Sigmoid colon (tissue), 7 donors: ENCODE measurements around the gene GON4L. TPM values are rescaled to one million over a fixed set of nuclear protein-coding genes. Genes with fewer than 3 reads are reported as not detected.
"Not testable (repeated sequence)": the region's sequence is repeated elsewhere in the genome, so short reads cannot be mapped to it uniquely, and the experiment has no call there.

ENCODE experiments used
- DNase-seq: peaks from one replicate; pipeline ENCODE4 v3.0.0-alpha.2; 2019
- H3K27ac ChIP-seq, 4 donors: fragments of 200-600 bp; sonication (generic); one replicate each; pipeline ENCODE4 v1.5.1; 2016 to 2019; ENCODE audit warnings: mild to moderate bottlenecking in 1 of 4
- H3K27me3 ChIP-seq, 3 donors: fragments of 200-600 bp; sonication (generic); one replicate each; pipeline ENCODE4 v1.5.1; 2019; ENCODE audit warnings: mild to moderate bottlenecking in 1 of 3
- H3K36me3 ChIP-seq, 4 donors: fragments of 200-600 bp; sonication (generic); one replicate each; pipeline ENCODE4 v1.5.1; 2016 to 2019
- H3K4me1 ChIP-seq, 4 donors: fragments of 200-600 bp; sonication (generic); one replicate each; pipeline ENCODE4 v1.5.1; 2017 to 2019
- H3K4me3 ChIP-seq, 4 donors: fragments of 200-600 bp; sonication (generic); one replicate each; pipeline ENCODE4 v1.5.1; 2017 to 2019; ENCODE audit warnings: mild to moderate bottlenecking in 2 of 4, moderate library complexity in 1 of 4
- H3K9me3 ChIP-seq, 4 donors: fragments of 200-600 bp in 3 of 4; sonication (generic) in 3 of 4; one replicate each; pipeline versions ENCODE4 v1.5.1 to v1.6.1; 2013 to 2019
- EP300 ChIP-seq, 4 donors: sonication (generic); formaldehyde crosslinking; IDR thresholded peaks; one replicate each; pipeline ENCODE4 v1.6.1; 2017; ENCODE audit warnings: antibody characterized with exemption in 4 of 4
- POLR2A ChIP-seq, 2 donors: fragments of 450-650 bp; IDR thresholded peaks; one replicate each; pipeline ENCODE4 v1.6.1; 2016; ENCODE audit warnings: antibody characterized with exemption in 2 of 2, mild to moderate bottlenecking in 2 of 2, moderate library complexity in 2 of 2
- POLR2AphosphoS5 ChIP-seq, 4 donors: sonication (generic); formaldehyde crosslinking; IDR thresholded peaks; one replicate each; pipeline ENCODE4 v1.6.1; 2017; ENCODE audit warnings: antibody characterized with exemption in 4 of 4
- WGBS, 2 donors: extraction: QIAGEN DNeasy Blood & Tissue Kit; methylation state at CpG; one replicate each; pipeline ENCODE4 v1.1.7; 2013; 5-methylcytosine and 5-hydroxymethylcytosine counted together
- intact Hi-C: fragments of 100-400 bp; cut with DNase I; formaldehyde crosslinking; loops from one replicate; pipeline ENCODE4 v1.15.1; 2023
- polyA plus RNA-seq, 3 donors: library from polyadenylated mRNA; stranded (reverse); fragments of 200-250 nt; gene quantifications; one replicate each; pipeline ENCODE4 v1.2.3, GENCODE V29; 2013
- total RNA-seq, 4 donors: library from RNA; depleted of rRNA; stranded (reverse); fragments of >200 nt; gene quantifications; one replicate each; pipeline ENCODE4 v1.1.0, GENCODE V29; 2016
- TF ChIP-seq, protein P1 (sequence below), 4 experiments: fragments of 450-650 bp in 3 of 4; fragments of 200-600 bp in 1 of 4; IDR thresholded peaks; one replicate each; pipeline ENCODE4 v1.5.1; 2016 to 2019; ENCODE audit warnings: antibody characterized with exemption in 4 of 4, mild to moderate bottlenecking in 3 of 4, moderate library complexity in 2 of 4
- donor health status: healthy with polysubstance abuse.
- donor health status: Bipolar disorder and iron deficiency.
- donor health status: healthy.

The GON4L gene
- total and polyA plus RNA-seq, 7 donors, result 3.5 to 45.7 (median 25.7) TPM

DNA sequence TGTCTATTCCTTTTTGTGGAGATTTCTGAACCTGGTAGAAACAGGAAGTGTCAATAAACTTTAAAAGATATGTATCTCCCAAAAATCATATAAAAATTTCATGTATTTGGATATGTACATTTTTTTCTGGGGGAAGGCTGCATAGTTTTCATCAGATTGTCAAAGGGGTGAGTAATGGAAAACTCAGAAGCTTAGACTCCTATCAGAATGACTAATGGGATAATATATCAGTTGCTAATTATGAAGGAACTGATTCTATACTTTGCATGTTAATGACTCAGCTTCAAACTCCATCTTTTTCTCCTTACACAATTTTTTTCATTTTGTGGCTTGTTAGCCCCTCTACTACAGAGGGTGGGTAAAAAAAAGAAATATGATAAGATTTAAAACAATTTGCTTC is 55.9 kb downstream of the GON4L start:
- H3K4me1 ChIP-seq, result no peaks in the 10 kb centered on the region
- TF ChIP-seq EP300 (IDR thresholded peaks at IDR 0.05) (no peak), POLR2AphosphoS5 (IDR thresholded peaks at IDR 0.05) (no peak), POLR2A (IDR thresholded peaks at IDR 0.05) (no peak)
- TF ChIP-seq, protein P1, sequence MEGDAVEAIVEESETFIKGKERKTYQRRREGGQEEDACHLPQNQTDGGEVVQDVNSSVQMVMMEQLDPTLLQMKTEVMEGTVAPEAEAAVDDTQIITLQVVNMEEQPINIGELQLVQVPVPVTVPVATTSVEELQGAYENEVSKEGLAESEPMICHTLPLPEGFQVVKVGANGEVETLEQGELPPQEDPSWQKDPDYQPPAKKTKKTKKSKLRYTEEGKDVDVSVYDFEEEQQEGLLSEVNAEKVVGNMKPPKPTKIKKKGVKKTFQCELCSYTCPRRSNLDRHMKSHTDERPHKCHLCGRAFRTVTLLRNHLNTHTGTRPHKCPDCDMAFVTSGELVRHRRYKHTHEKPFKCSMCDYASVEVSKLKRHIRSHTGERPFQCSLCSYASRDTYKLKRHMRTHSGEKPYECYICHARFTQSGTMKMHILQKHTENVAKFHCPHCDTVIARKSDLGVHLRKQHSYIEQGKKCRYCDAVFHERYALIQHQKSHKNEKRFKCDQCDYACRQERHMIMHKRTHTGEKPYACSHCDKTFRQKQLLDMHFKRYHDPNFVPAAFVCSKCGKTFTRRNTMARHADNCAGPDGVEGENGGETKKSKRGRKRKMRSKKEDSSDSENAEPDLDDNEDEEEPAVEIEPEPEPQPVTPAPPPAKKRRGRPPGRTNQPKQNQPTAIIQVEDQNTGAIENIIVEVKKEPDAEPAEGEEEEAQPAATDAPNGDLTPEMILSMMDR (IDR thresholded peaks at IDR 0.05), result no peak
- H3K27me3 ChIP-seq, result no peaks in the 10 kb centered on the region
- H3K9me3 ChIP-seq, result no peaks in the 10 kb centered on the region
- H3K4me3 ChIP-seq, result no peak overlapping the region
- no peak for DNase-seq
- peaks cover 7 to 75% (median 34%) of the 10 kb centered on the region in 4 donors for H3K36me3 ChIP-seq
- intact Hi-C loops, result no loop called here
- H3K27ac ChIP-seq, result no peak overlapping the region

DNA sequence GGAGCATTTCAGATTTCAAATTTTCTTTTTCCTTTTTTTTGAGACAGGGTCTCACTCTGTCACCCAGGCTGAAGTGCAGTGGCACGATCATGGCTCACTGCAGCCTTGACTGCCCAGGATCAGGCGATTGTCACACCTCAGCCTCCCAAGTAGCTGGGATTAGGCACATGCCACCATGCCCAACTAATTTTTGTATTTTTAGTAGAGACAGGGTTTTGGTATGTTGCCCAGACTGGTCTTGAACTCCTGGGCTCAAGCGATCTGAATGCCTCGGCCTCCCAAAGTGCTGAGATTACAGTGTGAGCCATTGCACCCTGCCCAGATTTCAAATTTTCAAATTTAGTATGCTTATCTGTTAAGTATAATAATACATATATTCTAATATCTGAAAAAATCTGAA is 61.4 kb downstream of the GON4L start:
- 91 to 93% methylated on average over 4 of the region's 4 CpGs for whole genome bisulfite sequencing, 2 donors
- DNase-seq, H3K4me1 ChIP-seq, H3K4me3 ChIP-seq, H3K27ac ChIP-seq, H3K27me3 ChIP-seq, H3K9me3 ChIP-seq, intact Hi-C loops: not testable (repeated sequence)
- peaks cover 0 to 75% (median 34%) of the 10 kb centered on the region in 4 donors for H3K36me3 ChIP-seq

DNA sequence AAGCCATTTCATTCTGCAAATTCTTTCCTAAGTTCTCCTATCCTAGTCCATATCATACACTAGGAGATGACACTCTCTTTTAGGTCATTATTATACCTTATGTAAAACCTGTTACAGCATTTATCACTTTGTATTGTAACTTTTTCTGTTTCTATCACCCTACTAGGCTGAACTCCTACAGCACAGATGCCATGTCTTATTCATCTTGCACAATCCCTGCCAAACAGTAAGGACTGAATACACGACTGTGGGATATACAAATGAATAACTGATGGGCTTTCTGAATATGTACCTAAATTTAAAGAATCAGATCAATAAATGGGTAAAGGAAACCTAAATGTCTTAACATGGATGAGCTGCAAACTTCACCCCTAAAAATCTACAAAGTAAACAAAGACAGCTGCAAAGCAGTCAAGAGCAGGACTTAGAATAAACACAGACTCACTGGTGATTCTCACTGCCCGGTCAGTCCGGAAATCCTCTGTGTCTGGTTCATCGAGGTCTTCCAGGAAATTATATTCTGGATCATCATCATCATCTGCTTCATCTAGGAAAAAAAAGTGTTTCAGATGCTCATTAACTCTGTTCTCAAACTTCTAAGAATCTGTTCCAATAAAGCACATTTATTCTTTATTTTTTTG is 62.3 kb downstream of the GON4L start:
- TF ChIP-seq EP300 (IDR thresholded peaks at IDR 0.05) (no peak), POLR2A (IDR thresholded peaks at IDR 0.05) (no peak), POLR2AphosphoS5 (IDR thresholded peaks at IDR 0.05) (no peak)
- TF ChIP-seq, protein P1 (IDR thresholded peaks at IDR 0.05), result no peak
- WGBS, 2 donors, result 46 to 66% methylated on average over 4 of the region's 4 CpGs
- no peaks in the 10 kb centered on the region for H3K9me3 ChIP-seq
- intact Hi-C loops, result no loop called here
- H3K4me1 ChIP-seq, result peaks cover 0 to 5% (median 2%) of the 10 kb centered on the region in 4 donors
- H3K4me3 ChIP-seq, result no peak overlapping the region
- H3K27me3 ChIP-seq, result no peaks in the 10 kb centered on the region
- peaks cover 0 to 71% (median 28%) of the 10 kb centered on the region in 4 donors for H3K36me3 ChIP-seq
- H3K27ac ChIP-seq, result peak overlapping the region in 1 of 4 donors; percentile 2
- no peak for DNase-seq

DNA sequence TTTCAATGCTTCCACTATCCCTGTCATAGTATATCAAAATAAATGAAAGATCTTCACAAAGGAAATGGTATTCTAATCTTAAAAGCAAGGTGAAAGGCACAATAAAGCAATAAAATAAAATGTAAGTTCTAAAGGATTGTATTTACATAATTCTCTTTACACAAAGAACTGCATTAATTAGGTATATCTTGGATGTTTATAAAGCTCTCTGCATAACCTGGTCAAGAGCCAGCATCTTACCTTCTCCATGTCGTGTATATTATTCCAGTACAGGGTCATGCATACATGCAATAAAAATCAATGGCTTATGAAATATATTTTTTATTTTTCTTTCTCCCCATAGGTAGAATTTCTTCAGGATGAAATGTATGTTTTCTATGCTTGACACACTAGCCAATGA is 63.8 kb downstream of the GON4L start:
- Histone ChIP-seq H3K9me3 (no peaks in the 10 kb centered on the region), H3K27me3 (no peaks in the 10 kb centered on the region), H3K4me1 (peaks cover 0 to 5% (median 2%) of the 10 kb centered on the region in 4 donors), H3K27ac (no peak overlapping the region), H3K4me3 (no peak overlapping the region), H3K36me3 (peaks cover 0 to 71% (median 20%) of the 10 kb centered on the region in 4 donors)
- TF ChIP-seq EP300 (IDR thresholded peaks at IDR 0.05), result no peak
- no peak for TF ChIP-seq POLR2AphosphoS5 (IDR thresholded peaks at IDR 0.05)
- no peak for TF ChIP-seq POLR2A (IDR thresholded peaks at IDR 0.05)
- TF ChIP-seq, protein P1 (IDR thresholded peaks at IDR 0.05), result no peak
- 16 to 67% methylated on average over 1 of the region's 1 CpG for whole genome bisulfite sequencing, 2 donors
- no peak for DNase-seq
- intact Hi-C loops, result no loop called here

DNA sequence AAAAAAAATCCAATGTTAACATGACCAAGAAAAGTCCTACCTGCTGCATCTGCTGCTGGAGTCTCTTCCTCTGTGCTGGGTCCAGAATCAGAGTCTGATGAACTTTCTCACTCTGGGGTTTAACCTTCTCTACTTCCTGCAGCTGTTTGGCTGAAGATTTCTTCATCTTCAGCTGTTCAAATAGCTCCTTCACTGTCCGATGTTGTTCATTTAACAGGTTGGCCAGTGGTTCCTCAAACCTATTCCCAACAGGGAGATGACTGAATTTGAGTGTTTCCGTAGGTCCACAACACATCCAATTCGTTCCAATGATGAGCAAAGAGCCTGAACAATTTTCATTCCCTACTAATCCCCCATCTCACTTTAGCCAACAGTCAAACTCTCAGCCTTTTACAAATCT is 79.4 kb downstream of the GON4L start:
- 83 to 91% methylated on average over 3 of the region's 3 CpGs for WGBS, 2 donors
- TF ChIP-seq POLR2A (IDR thresholded peaks at IDR 0.05) (no peak), POLR2AphosphoS5 (IDR thresholded peaks at IDR 0.05) (no peak), EP300 (IDR thresholded peaks at IDR 0.05) (no peak)
- TF ChIP-seq, protein P1 (IDR thresholded peaks at IDR 0.05), result no peak
- Histone ChIP-seq H3K27ac (no peak overlapping the region), H3K27me3 (no peaks in the 10 kb centered on the region), H3K4me1 (no peaks in the 10 kb centered on the region), H3K36me3 (peaks cover 0 to 71% (median 26%) of the 10 kb centered on the region in 4 donors), H3K4me3 (no peak overlapping the region), H3K9me3 (no peaks in the 10 kb centered on the region)
- intact Hi-C loops, result no loop called here
- DNase-seq, result no peak
